Psoas muscle (tissue), 8 donors: ENCODE results near the gene CXorf38. TPM values are rescaled to one million over a fixed set of nuclear protein-coding genes. Genes with fewer than 3 reads are reported as not detected.
A peak's percentile ranks its signal among the peaks of the same experiment; 100 is the strongest.

Experiments
- ATAC-seq, 4 donors: fragments of 200-7000 bp; cut with Tn5 transposase; one replicate each; pipeline ENCODE4 v1.9.1; 2020; ENCODE audit warnings: moderate library complexity in 3 of 4, mild to moderate bottlenecking in 2 of 4
- DNase-seq, 2 donors: peaks; one replicate each; pipeline ENCODE4 v3.0.0-alpha.2; 2020
- H3K27ac ChIP-seq: fragments of 200-600 bp; one replicate; pipeline ENCODE4 v1.8.0; 2022
- H3K27me3 ChIP-seq, 3 donors: fragments of 200-600 bp in 1 of 3; one replicate each; pipeline versions ENCODE4 v1.6.1 to v1.8.0; 2013 to 2022; ENCODE audit warnings: low read length in 2 of 3, mild to moderate bottlenecking in 2 of 3, moderate library complexity in 1 of 3; ENCODE audit not compliant: insufficient read depth in 3 of 3
- H3K36me3 ChIP-seq, 2 donors: fragments of 200-600 bp in 1 of 2; one replicate each; pipeline versions ENCODE4 v1.6.1 to v1.8.0; 2013 to 2022; ENCODE audit warnings: low read depth in 1 of 2, mild to moderate bottlenecking in 1 of 2, moderate library complexity in 1 of 2; ENCODE audit not compliant: insufficient read depth in 1 of 2
- H3K4me1 ChIP-seq: fragments of 200-600 bp; one replicate; pipeline ENCODE4 v1.8.0; 2022
- H3K4me3 ChIP-seq: fragments of 200-600 bp; one replicate; pipeline ENCODE4 v1.8.0; 2022; ENCODE audit warnings: mild to moderate bottlenecking
- H3K9me3 ChIP-seq: fragments of 200-600 bp; one replicate; pipeline ENCODE4 v1.8.0; 2022
- CTCF ChIP-seq: fragments of 200-600 bp; IDR thresholded peaks from one replicate; pipeline ENCODE4 v1.8.0; 2022; ENCODE audit warnings: antibody characterized with exemption
- whole genome bisulfite sequencing, 3 donors: extraction: QIAGEN DNeasy Blood & Tissue Kit; methylation state at CpG; one replicate each; pipeline versions ENCODE4 v1.1.6 to v1.1.7; 2013; 5-methylcytosine and 5-hydroxymethylcytosine counted together
- intact Hi-C, 2 donors: fragments of 100-400 bp; cut with DNase I; formaldehyde crosslinking; loops; one replicate each; pipeline versions ENCODE4 v1.11.0 to v1.14.2; 2022
- polyA plus RNA-seq, 3 donors: library from polyadenylated mRNA; stranded (reverse); fragments of 200-250 nt; gene quantifications; one replicate each; pipeline ENCODE4 v1.2.3, GENCODE V29; 2013
- total RNA-seq, 4 donors: library from RNA; stranded (reverse); fragmentation: NEBNext Ultra II Directional in 2 of 4; extraction: Animal tissue kit (Norgen Biotek cat#: 25700) in 2 of 4; gene quantifications; one replicate each; pipeline versions ENCODE4 v1.2.1 to v1.2.4, GENCODE V29; 2021 to 2023
- donor health status: healthy with polysubstance abuse.
- donor health status: DM: no; HTN: no; CAD: no; lungs with moderate emphysema.
- donor health status: Bipolar disorder and iron deficiency.
- donor health status: healthy.
- donor health status: DM: yes; HTN: yes; CAD: no.
- donor health status: DM: no; HTN: no; CAD: no.
- donor health status: DM: no; HTN: no; CAD: no.
- donor health status: DM: yes; HTN: yes; CAD: no.

Gene CXorf38
- total and polyA plus RNA-seq, 7 donors: 2.1 to 3.9 (median 3.1) TPM

DNA sequence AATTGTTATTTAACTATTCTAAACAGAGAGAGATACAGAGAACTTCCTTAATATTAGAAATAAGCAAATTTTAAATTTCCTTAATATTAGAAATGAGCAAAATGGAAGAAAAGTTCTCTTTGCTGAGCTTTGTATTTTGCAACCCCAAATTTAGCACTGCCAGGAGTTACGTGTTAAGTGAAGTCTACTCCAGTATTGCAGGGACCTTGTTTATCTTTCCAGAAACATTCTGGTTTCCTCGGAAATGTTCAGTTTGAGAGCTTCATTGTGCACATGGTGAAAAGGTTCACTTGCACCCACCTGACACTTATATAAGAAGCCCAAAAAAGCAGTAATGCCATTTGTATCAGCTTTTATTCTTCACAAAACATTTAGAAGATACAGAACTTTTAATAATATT lies 6.2 kb upstream of the CXorf38 start:
- Histone ChIP-seq H3K27me3 (no peaks in the 10 kb centered on the region), H3K4me3 (no peak overlapping the region), H3K36me3 (peaks cover 2 to 36% of the 10 kb centered on the region in 2 donors), H3K9me3 (no peaks in the 10 kb centered on the region), H3K27ac (no peak overlapping the region), H3K4me1 (peaks cover 10% of the 10 kb centered on the region)
- ATAC-seq: no peak
- no peak for DNase-seq
- 24 to 51% (median 46%) methylated on average over 2 of the region's 2 CpGs for WGBS, 3 donors
- TF ChIP-seq CTCF: no peak
- intact Hi-C loops: loop anchor here (5.0 to 10.0 kb wide), 4 partner anchors 139 to 601 kb away; no protein-coding TSS in a partner anchor

DNA sequence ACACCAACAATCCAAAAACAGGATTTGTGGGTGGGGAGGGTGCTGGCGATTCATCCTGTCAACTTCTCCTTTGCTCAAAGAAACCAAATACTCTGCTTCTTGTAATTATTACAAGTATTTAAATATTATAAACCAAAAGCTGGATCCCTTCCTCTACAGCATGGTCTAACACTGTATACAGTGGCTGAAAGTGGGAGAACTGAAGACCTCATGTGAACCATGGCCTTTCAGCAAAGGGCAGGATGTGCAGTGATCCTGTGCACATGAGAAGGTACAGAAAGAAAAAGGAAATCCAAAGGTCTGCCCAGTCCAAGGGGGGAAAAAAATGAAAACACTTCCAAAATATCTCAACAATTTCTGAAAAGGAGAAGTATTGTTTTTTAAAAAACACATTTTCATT lies 5.3 kb upstream of the CXorf38 start:
- Histone ChIP-seq H3K27me3 (no peaks in the 10 kb centered on the region), H3K4me1 (peaks cover 13% of the 10 kb centered on the region), H3K27ac (no peak overlapping the region), H3K36me3 (peaks cover 2 to 28% of the 10 kb centered on the region in 2 donors), H3K9me3 (no peaks in the 10 kb centered on the region), H3K4me3 (no peak overlapping the region)
- TF ChIP-seq CTCF: no peak
- intact Hi-C loops: loop anchor here (5.0 to 10.0 kb wide), 4 partner anchors 140 to 602 kb away; no protein-coding TSS in a partner anchor
- peak in 1 of 4 donors; percentile 37 for ATAC-seq
- DNase-seq: no peak
- 52 to 78% (median 63%) methylated on average over 1 of the region's 1 CpG for WGBS, 3 donors

GRCh38 chrX:40651620-40652223 lies 4.4 kb upstream of the CXorf38 start:
- peaks cover 2 to 18% of the 10 kb centered on the region in 2 donors for H3K36me3 ChIP-seq
- H3K27ac ChIP-seq: peak overlapping the region; percentile 51

DNA sequence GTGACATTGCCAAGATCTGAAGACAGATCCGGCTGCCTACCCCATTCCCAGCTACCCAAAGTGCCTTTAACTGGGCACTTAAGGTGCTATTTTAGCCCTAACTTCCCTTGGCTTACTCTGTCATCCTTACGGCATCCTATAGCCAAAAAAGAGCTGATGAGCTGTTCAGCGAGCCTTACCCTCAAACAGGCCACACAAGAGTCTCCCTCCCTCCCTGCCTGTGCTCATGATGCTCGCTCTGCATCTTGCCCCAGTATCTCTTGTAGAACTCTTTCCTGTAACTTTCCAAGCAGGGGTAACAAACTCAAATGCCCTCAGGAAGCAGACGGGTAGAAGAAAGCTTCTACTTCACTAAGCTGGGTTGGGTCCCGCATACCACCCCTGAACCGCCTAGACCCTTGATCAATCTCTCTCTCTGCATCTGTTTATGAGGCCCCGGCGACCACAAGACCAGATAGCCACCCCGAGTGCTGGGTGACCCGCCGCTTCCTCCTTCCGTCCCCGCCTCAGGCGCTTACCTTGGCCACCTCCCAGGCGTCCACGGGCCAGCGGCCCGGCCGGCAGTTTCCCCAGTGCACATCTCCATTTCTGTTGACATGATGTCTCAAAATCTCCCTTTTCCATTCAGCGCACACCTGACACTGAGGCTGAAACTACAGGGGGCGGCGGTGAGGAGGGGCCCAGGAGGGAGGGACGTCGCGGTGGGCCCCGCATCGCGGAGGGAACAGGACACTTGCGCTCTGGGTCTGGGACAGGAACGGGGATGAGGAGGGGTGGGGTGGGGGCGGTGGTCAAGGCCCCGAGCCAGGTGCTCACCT lies 663 bp downstream of the CXorf38 start:
- peaks cover 0 to 7% of the 10 kb centered on the region in 2 donors for H3K36me3 ChIP-seq
- 1 to 8% (median 1%) methylated on average over 14 to 33 of the region's 33 CpGs for WGBS, 3 donors
- no peaks in the 10 kb centered on the region for H3K27me3 ChIP-seq
- TF ChIP-seq CTCF: no peak
- intact Hi-C loops: loop anchor here in 1 of 2 donors (5.0 kb wide), 1 partner anchor 86 kb away; no protein-coding TSS in a partner anchor
- ATAC-seq (peak; percentile 32 to 63 (median 52)), DNase-seq (peak; percentile 52 to 72)
- peak overlapping the region; percentile 81 for H3K27ac ChIP-seq
- no peaks in the 10 kb centered on the region for H3K9me3 ChIP-seq
- peak overlapping the region; percentile 80 for H3K4me3 ChIP-seq
- peaks cover 16% of the 10 kb centered on the region for H3K4me1 ChIP-seq

More at GRCh38 chrX:40651620-40652223, 4.4 kb upstream of the CXorf38 start:
- TF ChIP-seq CTCF: peak; percentile 91
- ATAC-seq (peak in 2 of 4 donors; percentile 29 to 42), DNase-seq (peak; percentile 52 to 67)
- intact Hi-C loops: loop anchor here (2.0 to 10.0 kb wide), 5 partner anchors 141 to 603 kb away; no protein-coding TSS in a partner anchor
- 0% methylated on average over 3 of the region's 3 CpGs for WGBS, 3 donors
- no peaks in the 10 kb centered on the region for H3K9me3 ChIP-seq
- H3K4me3 ChIP-seq: no peak overlapping the region
- no peaks in the 10 kb centered on the region for H3K27me3 ChIP-seq
- H3K4me1 ChIP-seq: peaks cover 13% of the 10 kb centered on the region
